ENCODE data around the gene UBE3D.

- TF ChIP-seq, protein P1, sequence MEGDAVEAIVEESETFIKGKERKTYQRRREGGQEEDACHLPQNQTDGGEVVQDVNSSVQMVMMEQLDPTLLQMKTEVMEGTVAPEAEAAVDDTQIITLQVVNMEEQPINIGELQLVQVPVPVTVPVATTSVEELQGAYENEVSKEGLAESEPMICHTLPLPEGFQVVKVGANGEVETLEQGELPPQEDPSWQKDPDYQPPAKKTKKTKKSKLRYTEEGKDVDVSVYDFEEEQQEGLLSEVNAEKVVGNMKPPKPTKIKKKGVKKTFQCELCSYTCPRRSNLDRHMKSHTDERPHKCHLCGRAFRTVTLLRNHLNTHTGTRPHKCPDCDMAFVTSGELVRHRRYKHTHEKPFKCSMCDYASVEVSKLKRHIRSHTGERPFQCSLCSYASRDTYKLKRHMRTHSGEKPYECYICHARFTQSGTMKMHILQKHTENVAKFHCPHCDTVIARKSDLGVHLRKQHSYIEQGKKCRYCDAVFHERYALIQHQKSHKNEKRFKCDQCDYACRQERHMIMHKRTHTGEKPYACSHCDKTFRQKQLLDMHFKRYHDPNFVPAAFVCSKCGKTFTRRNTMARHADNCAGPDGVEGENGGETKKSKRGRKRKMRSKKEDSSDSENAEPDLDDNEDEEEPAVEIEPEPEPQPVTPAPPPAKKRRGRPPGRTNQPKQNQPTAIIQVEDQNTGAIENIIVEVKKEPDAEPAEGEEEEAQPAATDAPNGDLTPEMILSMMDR (IDR thresholded peaks at IDR 0.05; ENCODE audit: low read length), result no peak
- no peak for TF ChIP-seq EZH2 (IDR thresholded peaks at IDR 0.05; ENCODE audit: borderline replicate concordance, low read length)
Measured at GRCh38 chr6:82954356-82954755, 111.3 kb downstream of the UBE3D start.
